H1 (cell line): ENCODE data around the gene ZACN. TPM values are rescaled to one million over a fixed set of nuclear protein-coding genes. Genes with fewer than 3 reads are reported as not detected.

Experiments
- ASH2L ChIP-seq: fragments of 200-600, 300-600 bp; sonication (generic); IDR thresholded peaks from one replicate; pipeline ENCODE4 v1.7.1; 2017; ENCODE audit warnings: low read length
- BACH1 ChIP-seq: IDR thresholded peaks from 2 replicates; pipeline ENCODE4 v1.6.1; 2012; ENCODE audit warnings: low read length, improper control_type of control experiment
- CHD7 ChIP-seq: fragments of 300-600 bp; sonication (generic); IDR thresholded peaks from 2 replicates; pipeline ENCODE4 v1.7.1; 2012; ENCODE audit warnings: low read length, moderate library complexity, mild to moderate bottlenecking, inconsistent platforms; ENCODE audit not compliant: insufficient replicate concordance
- HDAC6 ChIP-seq: IDR thresholded peaks from one replicate; pipeline ENCODE4 v1.7.1; 2012; ENCODE audit warnings: low read depth, mild to moderate bottlenecking, inconsistent platforms, low read length, moderate library complexity
- KDM5A ChIP-seq: fragments of 200-600 bp; IDR thresholded peaks from 2 replicates; pipeline ENCODE4 v1.7.1; 2012; ENCODE audit warnings: mild to moderate bottlenecking, low read length, inconsistent platforms, mixed read lengths
- NRF1 ChIP-seq: IDR thresholded peaks from 2 replicates; pipeline ENCODE4 v1.6.1; 2011; ENCODE audit warnings: mild to moderate bottlenecking, low read depth, low read length, improper control_type of control experiment
- SIN3A ChIP-seq, 2 experiments: IDR thresholded peaks in 1 of 2; conservative IDR thresholded peaks in 1 of 2; 2 replicates each; pipeline ENCODE4 v1.6.1; 2011 to 2012; ENCODE audit warnings: low read length in 2 of 2, improper control_type of control experiment in 1 of 2, low read depth in 1 of 2, mild to moderate bottlenecking in 1 of 2
- SP2 ChIP-seq: IDR thresholded peaks from 2 replicates; pipeline ENCODE4 v1.6.1; 2012; ENCODE audit warnings: mild to moderate bottlenecking, low read length, inconsistent platforms
- SP4 ChIP-seq: IDR thresholded peaks from 2 replicates; pipeline ENCODE4 v1.6.1; 2012; ENCODE audit warnings: low read length, inconsistent platforms
- TBP ChIP-seq: IDR thresholded peaks from 2 replicates; pipeline ENCODE4 v1.6.1; 2011; ENCODE audit warnings: low read depth, low read length, improper control_type of control experiment
- USF2 ChIP-seq: IDR thresholded peaks from 2 replicates; pipeline ENCODE4 v1.6.1; 2011; ENCODE audit warnings: low read length, improper control_type of control experiment
- YY1 ChIP-seq: IDR thresholded peaks from 2 replicates; pipeline ENCODE4 v1.6.1; 2011; ENCODE audit warnings: low read depth, mild to moderate bottlenecking, low read length
- polyA plus RNA-seq, 7 experiments: library from polyadenylated mRNA; depleted of rRNA in 3 of 7; stranded (reverse) in 5 of 7; unstranded in 2 of 7; fragments of >200 nt in 5 of 7; fragments of 200-250 nt in 2 of 7; gene quantifications; 1 replicate in 5 of 7; 2 replicates in 1 of 7; 4 replicates in 1 of 7; pipeline versions ENCODE4 v1.2.1 to v1.2.3, GENCODE V29; 2011 to 2013; ENCODE audit warnings: missing spikeins in 2 of 7, mixed read lengths in 2 of 7
- total RNA-seq: library from RNA; stranded (reverse); fragmentation: NEBNext Ultra II Directional; extraction: Animal tissue kit (Norgen Biotek cat#: 25700); gene quantifications from 2 replicates; pipeline ENCODE4 v1.2.1, GENCODE V29; 2021

Gene ZACN
- total and polyA plus RNA-seq, 2 of the 8 experiments (the other 6 are each of a cell fraction or from before 2014, with no cell fraction given), result 0.26 TPM; not detected in 1

- TF ChIP-seq CHD7, result no peak
- no peak for TF ChIP-seq TBP
- TF ChIP-seq NRF1, result no peak
- no peak for TF ChIP-seq YY1
- TF ChIP-seq SP4, result no peak
- TF ChIP-seq SP2, result no peak
- TF ChIP-seq HDAC6, result no peak
- no peak for TF ChIP-seq SIN3A (conservative IDR thresholded peaks at IDR 0.05 in 1 of 2, IDR thresholded peaks at IDR 0.05 in 1 of 2; ENCODE audit: low read depth in 1 of 2, low read length in 2 of 2)
- TF ChIP-seq ASH2L, result no peak
- TF ChIP-seq BACH1, result no peak
- no peak for TF ChIP-seq KDM5A
- TF ChIP-seq USF2, result no peak
These were observed 51.5 kb downstream of the ZACN start (continued) for GRCh38 chr17:76130473-76130872.
